Measurements from ENCODE around the gene VKORC1L1. TPM values are rescaled to one million over a fixed set of nuclear protein-coding genes. Genes with fewer than 3 reads are reported as not detected.
A peak's percentile ranks its signal among the peaks of the same experiment; 100 is the strongest.
"Not testable (repeated sequence)": the region's sequence is repeated elsewhere in the genome, so short reads cannot be mapped to it uniquely, and the experiment has no call there.

VKORC1L1 gene
- total RNA-seq, 1 experiment from 2014 or later, result 13.2 TPM

GRCh38 chr7:65869312-65869711 lies 3.6 kb upstream of the VKORC1L1 start:
- not testable (repeated sequence) for H3K27me3 ChIP-seq (ENCODE audit: control insufficient read depth, insufficient read depth, low read length); H3K4me3 ChIP-seq (ENCODE audit: insufficient read depth, low read depth, low read length); DNase-seq; H3K36me3 ChIP-seq (replicated peaks; ENCODE audit: control insufficient read depth, insufficient read depth, low read length)

- DNase-seq; H3K27me3 ChIP-seq (ENCODE audit: control insufficient read depth, insufficient read depth, low read length); H3K4me3 ChIP-seq (ENCODE audit: insufficient read depth, low read depth, low read length); H3K36me3 ChIP-seq (replicated peaks; ENCODE audit: control insufficient read depth, insufficient read depth, low read length): not testable (repeated sequence)
Measured at GRCh38 chr7:65871451-65871850, 1.4 kb upstream of the VKORC1L1 start.

DNA sequence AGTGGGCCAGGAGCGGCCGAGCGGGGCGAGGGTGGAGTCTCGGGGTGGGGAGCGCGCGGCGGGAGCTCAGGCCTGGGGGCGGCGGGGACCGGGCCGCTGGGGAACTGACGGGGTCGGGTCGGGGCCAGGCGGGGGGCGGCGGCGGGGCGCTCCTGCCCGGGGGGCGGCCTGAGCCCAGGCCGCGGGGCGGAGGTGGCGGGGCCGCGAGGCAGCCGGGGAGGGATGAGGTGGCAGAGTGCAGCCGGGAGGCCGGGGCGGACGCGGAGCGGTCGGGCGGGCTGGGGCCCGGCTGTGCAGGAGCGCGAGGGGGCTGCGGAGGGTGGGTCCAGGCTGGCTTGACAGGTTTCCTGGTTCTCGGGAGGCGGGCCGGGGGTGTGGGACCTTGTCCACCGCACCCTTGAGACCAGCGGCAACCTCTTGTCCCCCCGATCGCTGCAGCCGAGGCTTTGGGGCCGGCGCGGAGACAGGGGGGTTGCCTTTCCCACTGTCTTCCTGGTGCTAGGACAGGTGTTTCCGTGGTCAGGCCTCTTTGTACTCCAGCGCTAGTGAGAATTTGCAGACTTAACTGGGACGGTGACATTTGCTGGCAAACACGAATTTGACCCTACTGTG lies 814 bp downstream of the VKORC1L1 start:
- peak; percentile 53 for DNase-seq
- H3K27me3 ChIP-seq (ENCODE audit: control insufficient read depth, insufficient read depth, low read length); H3K36me3 ChIP-seq (replicated peaks; ENCODE audit: control insufficient read depth, insufficient read depth, low read length): not testable (repeated sequence)
- peak overlapping the region; percentile 71 for H3K4me3 ChIP-seq (ENCODE audit: insufficient read depth, low read depth, low read length)

- H3K36me3 ChIP-seq (replicated peaks; ENCODE audit: control insufficient read depth, insufficient read depth, low read length); DNase-seq; H3K4me3 ChIP-seq (ENCODE audit: insufficient read depth, low read depth, low read length); H3K27me3 ChIP-seq (ENCODE audit: control insufficient read depth, insufficient read depth, low read length): not testable (repeated sequence)
Measured at GRCh38 chr7:65875715-65876114, 2.8 kb downstream of the VKORC1L1 start.

DNA sequence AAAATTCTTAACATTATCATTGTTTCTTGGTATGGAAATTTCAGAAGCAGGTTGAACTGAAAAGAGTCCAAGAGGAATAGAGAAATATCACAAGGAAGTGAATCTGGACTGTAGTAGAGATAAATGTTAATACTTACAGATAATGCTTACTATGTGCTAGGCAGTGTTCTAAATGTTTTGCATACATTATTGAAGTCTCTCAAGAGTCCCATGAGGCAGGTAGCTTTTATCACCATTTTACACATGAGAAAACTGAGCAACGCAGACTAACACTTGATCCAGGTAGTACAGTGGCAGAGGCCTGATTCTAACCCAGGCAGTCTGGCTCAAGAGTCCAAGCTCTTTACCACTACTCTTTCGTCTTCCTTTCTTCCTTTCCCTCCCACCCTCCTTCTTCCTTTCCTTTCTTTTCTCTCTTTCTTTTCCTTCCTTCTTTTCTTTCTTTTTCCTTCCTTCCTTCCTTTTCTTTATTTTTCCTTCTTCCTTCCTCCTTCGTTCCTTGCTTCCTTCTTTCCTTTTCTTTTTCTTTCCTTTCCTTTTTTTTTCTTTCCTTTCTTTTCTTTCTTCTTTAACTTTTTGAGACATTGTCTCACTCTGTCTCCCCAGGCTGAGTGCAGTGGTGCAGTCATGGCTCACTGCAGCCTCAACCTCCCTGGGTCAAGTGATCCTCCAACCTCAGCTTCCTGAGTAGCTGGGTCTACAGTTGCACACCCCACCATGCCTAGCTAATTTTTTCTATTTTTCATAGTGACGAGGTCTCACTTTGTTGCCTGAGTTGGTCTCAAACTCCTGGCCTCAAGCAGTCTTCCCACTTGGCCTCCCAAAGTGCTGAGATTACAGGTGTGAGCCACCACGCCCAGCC lies 6.6 kb downstream of the VKORC1L1 start:
- H3K4me3 ChIP-seq (ENCODE audit: insufficient read depth, low read depth, low read length); H3K27me3 ChIP-seq (ENCODE audit: control insufficient read depth, insufficient read depth, low read length); DNase-seq; H3K36me3 ChIP-seq (replicated peaks; ENCODE audit: control insufficient read depth, insufficient read depth, low read length): not testable (repeated sequence)

DNA sequence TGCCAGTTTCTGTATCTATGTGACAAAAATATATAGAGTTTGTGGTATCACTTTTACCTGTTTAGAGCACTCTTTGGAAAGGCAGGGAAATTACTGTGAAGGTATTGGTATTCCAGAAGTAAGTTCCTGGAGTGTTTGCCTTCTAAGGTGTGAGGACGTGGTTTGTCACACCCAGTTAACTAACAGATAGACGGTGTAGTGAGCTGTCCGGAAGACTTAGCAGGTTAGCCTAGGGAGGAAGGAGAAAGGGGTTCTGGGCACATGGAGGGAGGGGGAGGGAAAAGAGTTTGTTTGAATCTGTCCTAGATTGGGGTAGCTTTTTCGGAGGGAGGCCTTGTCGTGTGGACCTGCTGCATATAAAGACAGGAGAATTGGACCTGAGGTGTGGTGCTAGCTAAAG lies 7.4 kb downstream of the VKORC1L1 start:
- not testable (repeated sequence) for H3K27me3 ChIP-seq (ENCODE audit: control insufficient read depth, insufficient read depth, low read length); H3K36me3 ChIP-seq (replicated peaks; ENCODE audit: control insufficient read depth, insufficient read depth, low read length); DNase-seq; H3K4me3 ChIP-seq (ENCODE audit: insufficient read depth, low read depth, low read length)

- not testable (repeated sequence) for DNase-seq
Measured at GRCh38 chr7:65884983-65885382, 12.1 kb downstream of the VKORC1L1 start.

GRCh38 chr7:65885533-65885932 lies 12.7 kb downstream of the VKORC1L1 start:
- not testable (repeated sequence) for DNase-seq; H3K4me3 ChIP-seq (ENCODE audit: insufficient read depth, low read depth, low read length); H3K36me3 ChIP-seq (replicated peaks; ENCODE audit: control insufficient read depth, insufficient read depth, low read length); H3K27me3 ChIP-seq (ENCODE audit: control insufficient read depth, insufficient read depth, low read length)

More at GRCh38 chr7:65884983-65885382, 12.1 kb downstream of the VKORC1L1 start:
- not testable (repeated sequence) for H3K4me3 ChIP-seq (ENCODE audit: insufficient read depth, low read depth, low read length); H3K27me3 ChIP-seq (ENCODE audit: control insufficient read depth, insufficient read depth, low read length); H3K36me3 ChIP-seq (replicated peaks; ENCODE audit: control insufficient read depth, insufficient read depth, low read length)

DNA sequence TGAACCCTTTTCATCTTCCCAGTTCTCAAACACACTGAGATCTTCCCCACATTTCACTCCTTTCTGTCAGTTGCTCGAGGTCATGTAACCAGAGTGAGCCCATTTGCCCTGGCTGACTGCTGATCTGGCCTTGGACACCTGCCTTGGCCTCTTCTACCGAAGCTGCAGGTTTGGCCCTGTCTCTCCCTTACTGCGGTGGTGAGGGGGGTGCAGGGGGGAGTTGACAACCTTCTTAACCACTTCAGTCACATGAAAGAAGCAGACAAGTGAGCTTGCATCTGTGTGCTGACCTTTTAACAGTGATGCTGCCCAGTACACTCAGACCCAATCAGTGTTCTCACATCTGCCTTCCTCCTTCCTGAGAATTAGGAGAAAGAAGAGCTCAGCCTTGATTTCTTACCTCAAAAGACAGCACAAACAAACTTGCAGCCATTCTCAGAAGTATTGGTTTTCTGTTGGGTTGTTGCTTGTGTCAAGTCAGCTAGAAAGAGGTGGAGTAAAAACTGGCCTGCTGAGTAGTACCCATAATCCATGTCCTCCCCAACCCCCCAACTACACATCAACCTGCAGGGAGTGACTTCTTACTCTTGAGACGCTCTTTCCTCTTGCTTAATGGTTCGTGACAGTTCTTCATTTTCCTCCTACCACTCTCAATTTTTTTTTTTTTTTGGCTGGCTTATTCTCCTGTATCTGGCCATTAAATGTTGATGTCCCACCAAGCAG lies 15.7 kb downstream of the VKORC1L1 start:
- not testable (repeated sequence) for H3K27me3 ChIP-seq (ENCODE audit: control insufficient read depth, insufficient read depth, low read length); DNase-seq; H3K36me3 ChIP-seq (replicated peaks; ENCODE audit: control insufficient read depth, insufficient read depth, low read length); H3K4me3 ChIP-seq (ENCODE audit: insufficient read depth, low read depth, low read length)

- not testable (repeated sequence) for H3K36me3 ChIP-seq (replicated peaks; ENCODE audit: control insufficient read depth, insufficient read depth, low read length); H3K27me3 ChIP-seq (ENCODE audit: control insufficient read depth, insufficient read depth, low read length); DNase-seq; H3K4me3 ChIP-seq (ENCODE audit: insufficient read depth, low read depth, low read length)
Measured at GRCh38 chr7:65889722-65890121, 16.8 kb downstream of the VKORC1L1 start.

GRCh38 chr7:65892161-65892560 lies 19.3 kb downstream of the VKORC1L1 start:
- Histone ChIP-seq H3K36me3 (replicated peaks; ENCODE audit: control insufficient read depth, insufficient read depth, low read length) (no peaks in the 10 kb centered on the region), H3K27me3 (ENCODE audit: control insufficient read depth, insufficient read depth, low read length) (no peaks in the 10 kb centered on the region), H3K4me3 (ENCODE audit: insufficient read depth, low read depth, low read length) (no peak overlapping the region)
- no peak for DNase-seq

GRCh38 chr7:65892835-65893234 lies 20.0 kb downstream of the VKORC1L1 start:
- no peak for DNase-seq

GRCh38 chr7:65896279-65896870 lies 23.5 kb downstream of the VKORC1L1 start:
- DNase-seq, result no peak
- no peaks in the 10 kb centered on the region for H3K36me3 ChIP-seq (replicated peaks; ENCODE audit: control insufficient read depth, insufficient read depth, low read length)
- H3K4me3 ChIP-seq (ENCODE audit: insufficient read depth, low read depth, low read length), result no peak overlapping the region
- H3K27me3 ChIP-seq (ENCODE audit: control insufficient read depth, insufficient read depth, low read length), result no peaks in the 10 kb centered on the region

More at GRCh38 chr7:65892835-65893234, 20.0 kb downstream of the VKORC1L1 start:
- Histone ChIP-seq H3K27me3 (ENCODE audit: control insufficient read depth, insufficient read depth, low read length) (no peaks in the 10 kb centered on the region), H3K36me3 (replicated peaks; ENCODE audit: control insufficient read depth, insufficient read depth, low read length) (no peaks in the 10 kb centered on the region), H3K4me3 (ENCODE audit: insufficient read depth, low read depth, low read length) (no peak overlapping the region)

DNA sequence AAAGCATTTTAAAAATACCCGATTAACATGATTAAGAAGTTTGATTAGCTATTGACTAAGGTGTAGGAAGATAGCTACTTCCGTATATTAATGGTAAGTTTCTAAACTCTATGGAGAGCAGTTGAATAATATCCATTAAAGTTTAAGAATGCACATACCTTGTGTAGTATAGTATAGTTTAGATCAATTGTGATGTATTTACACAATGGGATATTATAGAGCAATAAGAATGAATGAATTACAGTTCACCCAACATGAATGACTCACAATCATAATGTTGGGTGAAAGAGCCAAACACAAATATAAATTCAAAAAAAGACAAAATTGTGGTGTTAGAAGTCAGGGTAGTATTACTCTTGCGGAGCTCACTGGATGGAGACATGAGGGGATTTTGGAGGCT lies 24.4 kb downstream of the VKORC1L1 start:
- H3K36me3 ChIP-seq (replicated peaks; ENCODE audit: control insufficient read depth, insufficient read depth, low read length); DNase-seq; H3K27me3 ChIP-seq (ENCODE audit: control insufficient read depth, insufficient read depth, low read length); H3K4me3 ChIP-seq (ENCODE audit: insufficient read depth, low read depth, low read length): not testable (repeated sequence)
